Stomach (tissue), 4 donors: ENCODE data around the gene EML5.

Experiments
- EP300 ChIP-seq: sonication (generic); formaldehyde crosslinking; IDR thresholded peaks from one replicate; pipeline ENCODE4 v1.6.1; 2017; ENCODE audit warnings: antibody characterized with exemption
- POLR2A ChIP-seq, 4 donors: fragments of 450-650 bp; IDR thresholded peaks; one replicate each; pipeline ENCODE4 v1.6.1; 2016; ENCODE audit warnings: antibody characterized with exemption in 4 of 4, control low read depth in 2 of 4, mild to moderate bottlenecking in 1 of 4, moderate library complexity in 1 of 4
- POLR2AphosphoS5 ChIP-seq, 3 donors: sonication (generic); formaldehyde crosslinking; IDR thresholded peaks; one replicate each; pipeline ENCODE4 v1.6.1; 2016; ENCODE audit warnings: antibody characterized with exemption in 3 of 3
- TF ChIP-seq, protein P1 (sequence below), 7 experiments: fragments of 450-650 bp in 4 of 7; fragments of 200-600 bp in 3 of 7; sonication (generic) in 3 of 7; IDR thresholded peaks; one replicate each; pipeline ENCODE4 v1.5.1; 2016 to 2019; ENCODE audit warnings: antibody characterized with exemption in 7 of 7, control low read depth in 2 of 7, mild to moderate bottlenecking in 1 of 7

GRCh38 chr14:88802596-88802995, 9.8 kb upstream of the EML5 start:
- TF ChIP-seq, protein P1, sequence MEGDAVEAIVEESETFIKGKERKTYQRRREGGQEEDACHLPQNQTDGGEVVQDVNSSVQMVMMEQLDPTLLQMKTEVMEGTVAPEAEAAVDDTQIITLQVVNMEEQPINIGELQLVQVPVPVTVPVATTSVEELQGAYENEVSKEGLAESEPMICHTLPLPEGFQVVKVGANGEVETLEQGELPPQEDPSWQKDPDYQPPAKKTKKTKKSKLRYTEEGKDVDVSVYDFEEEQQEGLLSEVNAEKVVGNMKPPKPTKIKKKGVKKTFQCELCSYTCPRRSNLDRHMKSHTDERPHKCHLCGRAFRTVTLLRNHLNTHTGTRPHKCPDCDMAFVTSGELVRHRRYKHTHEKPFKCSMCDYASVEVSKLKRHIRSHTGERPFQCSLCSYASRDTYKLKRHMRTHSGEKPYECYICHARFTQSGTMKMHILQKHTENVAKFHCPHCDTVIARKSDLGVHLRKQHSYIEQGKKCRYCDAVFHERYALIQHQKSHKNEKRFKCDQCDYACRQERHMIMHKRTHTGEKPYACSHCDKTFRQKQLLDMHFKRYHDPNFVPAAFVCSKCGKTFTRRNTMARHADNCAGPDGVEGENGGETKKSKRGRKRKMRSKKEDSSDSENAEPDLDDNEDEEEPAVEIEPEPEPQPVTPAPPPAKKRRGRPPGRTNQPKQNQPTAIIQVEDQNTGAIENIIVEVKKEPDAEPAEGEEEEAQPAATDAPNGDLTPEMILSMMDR (IDR thresholded peaks at IDR 0.05): no peak
- TF ChIP-seq POLR2A (IDR thresholded peaks at IDR 0.05) (no peak), EP300 (no peak), POLR2AphosphoS5 (IDR thresholded peaks at IDR 0.05) (no peak)
